Anterior cingulate cortex (tissue), 58 donors: ENCODE results near the gene FOXO3.

Source experiments
- DNase-seq, 58 donors: peaks; one replicate each; lab custom pipeline; 2025; lab: John Stamatoyannopoulos, UW

Gene FOXO3

GRCh38 chr6:108592371-108593337 lies 31.9 kb downstream of the FOXO3 start:
- DNase-seq, result peak in 2 of 58 donors; percentile 14 to 24

GRCh38 chr6:108594151-108594550 lies 33.4 kb downstream of the FOXO3 start:
- no peak for DNase-seq

- DNase-seq, result no peak
Observed at GRCh38 chr6:108594640-108595039, 33.9 kb downstream of the FOXO3 start.

- no peak for DNase-seq
Observed at GRCh38 chr6:108596956-108597355, 36.2 kb downstream of the FOXO3 start.

GRCh38 chr6:108597572-108598304 lies 37.0 kb downstream of the FOXO3 start:
- no peak for DNase-seq

- no peak for DNase-seq
Observed at GRCh38 chr6:108598305-108598863, 37.7 kb downstream of the FOXO3 start.

- DNase-seq, result no peak
Observed at GRCh38 chr6:108604156-108604555, 43.4 kb downstream of the FOXO3 start.

- peak in 3 of 58 donors; percentile 8 to 37 (median 29) for DNase-seq
Observed at GRCh38 chr6:108606250-108606690, 45.6 kb downstream of the FOXO3 start.

GRCh38 chr6:108608453-108609275 lies 47.9 kb downstream of the FOXO3 start:
- DNase-seq, result no peak

- no peak for DNase-seq
Observed at GRCh38 chr6:108609276-108609769, 48.6 kb downstream of the FOXO3 start.

- no peak for DNase-seq
Observed at GRCh38 chr6:108610270-108610839, 49.6 kb downstream of the FOXO3 start.

GRCh38 chr6:108610957-108611586 lies 50.4 kb downstream of the FOXO3 start:
- DNase-seq, result no peak

- no peak for DNase-seq
Observed at GRCh38 chr6:108612852-108613251, 52.1 kb downstream of the FOXO3 start.

GRCh38 chr6:108616544-108616943 lies 55.8 kb downstream of the FOXO3 start:
- no peak for DNase-seq

GRCh38 chr6:108616973-108617372 lies 56.3 kb downstream of the FOXO3 start:
- no peak for DNase-seq

- no peak for DNase-seq
Observed at GRCh38 chr6:108618623-108619152, 58.0 kb downstream of the FOXO3 start.

GRCh38 chr6:108619431-108620197 lies 58.9 kb downstream of the FOXO3 start:
- DNase-seq, result no peak

GRCh38 chr6:108621117-108621516 lies 60.4 kb downstream of the FOXO3 start:
- peak in 9 of 58 donors; percentile 6 to 56 (median 30) for DNase-seq
